GM23338 (cell line): ENCODE measurements around the gene ARCN1. TPM values are rescaled to one million over a fixed set of nuclear protein-coding genes. Genes with fewer than 3 reads are reported as not detected.

Experiments
- EZH2 ChIP-seq: fragments of 200-600 bp; sonication (generic); IDR thresholded peaks from one replicate; pipeline ENCODE4 v1.8.0; 2017; ENCODE audit warnings: antibody characterized with exemption, mild to moderate bottlenecking, low read depth; ENCODE audit not compliant: unreplicated experiment
- EZH2phosphoT487 ChIP-seq: fragments of 200-600 bp; sonication (generic); IDR thresholded peaks from one replicate; pipeline ENCODE4 v1.8.1; 2018; ENCODE audit warnings: antibody characterized with exemption; ENCODE audit not compliant: unreplicated experiment
- JUNB ChIP-seq: IDR thresholded peaks from one replicate; pipeline ENCODE4 v1.6.1; 2016; ENCODE audit warnings: antibody characterized with exemption; ENCODE audit not compliant: unreplicated experiment
- POLR2AphosphoS5 ChIP-seq: IDR thresholded peaks from 2 replicates; pipeline ENCODE4 v1.6.1; 2016; ENCODE audit warnings: antibody characterized with exemption, low read depth
- STAT1 ChIP-seq: IDR thresholded peaks from one replicate; pipeline ENCODE4 v1.6.1; 2016; ENCODE audit warnings: antibody characterized with exemption; ENCODE audit not compliant: unreplicated experiment
- ZNF114 ChIP-seq: fragments of 250-450 bp; sonication (Bioruptor Pico); IDR thresholded peaks from 2 replicates; pipeline ENCODE4 v1.5.0; 2020; ENCODE audit warnings: mild to moderate bottlenecking, moderate library complexity
- ZNF331 ChIP-seq: fragments of 250-450 bp; sonication (Bioruptor Pico); IDR thresholded peaks from 2 replicates; pipeline ENCODE4 v1.5.0; 2020; ENCODE audit warnings: low read depth, mild to moderate bottlenecking, moderate library complexity
- polyA plus RNA-seq: library from polyadenylated mRNA; unstranded; fragments of >200 nt; fragmentation: Nextera tagmentation; extraction: Ambion mirVana; gene quantifications from 2 replicates; pipeline ENCODE4 v1.2.1, GENCODE V29; 2016
- total RNA-seq: library from RNA; depleted of rRNA; stranded (reverse); fragments of >200 nt; shearing (Covaris generic); gene quantifications from 2 replicates; pipeline ENCODE4 v1.2.3, GENCODE V29; 2014
- TF ChIP-seq, protein P1 (sequence below): fragments of 250-450 bp; sonication (Bioruptor Pico); IDR thresholded peaks from 2 replicates; pipeline ENCODE4 v1.5.0; 2020; ENCODE audit warnings: mild to moderate bottlenecking, moderate library complexity
- TF ChIP-seq, protein P2 (sequence below): IDR thresholded peaks from 2 replicates; pipeline ENCODE4 v1.6.1; 2016; ENCODE audit warnings: antibody characterized with exemption

The ARCN1 gene
- total and polyA plus RNA-seq, 2 experiments from 2014 or later: 79.9 to 106 TPM

GRCh38 chr11:118631142-118631909 is 59.1 kb downstream of the ARCN1 start (continued):
- TF ChIP-seq, protein P1, sequence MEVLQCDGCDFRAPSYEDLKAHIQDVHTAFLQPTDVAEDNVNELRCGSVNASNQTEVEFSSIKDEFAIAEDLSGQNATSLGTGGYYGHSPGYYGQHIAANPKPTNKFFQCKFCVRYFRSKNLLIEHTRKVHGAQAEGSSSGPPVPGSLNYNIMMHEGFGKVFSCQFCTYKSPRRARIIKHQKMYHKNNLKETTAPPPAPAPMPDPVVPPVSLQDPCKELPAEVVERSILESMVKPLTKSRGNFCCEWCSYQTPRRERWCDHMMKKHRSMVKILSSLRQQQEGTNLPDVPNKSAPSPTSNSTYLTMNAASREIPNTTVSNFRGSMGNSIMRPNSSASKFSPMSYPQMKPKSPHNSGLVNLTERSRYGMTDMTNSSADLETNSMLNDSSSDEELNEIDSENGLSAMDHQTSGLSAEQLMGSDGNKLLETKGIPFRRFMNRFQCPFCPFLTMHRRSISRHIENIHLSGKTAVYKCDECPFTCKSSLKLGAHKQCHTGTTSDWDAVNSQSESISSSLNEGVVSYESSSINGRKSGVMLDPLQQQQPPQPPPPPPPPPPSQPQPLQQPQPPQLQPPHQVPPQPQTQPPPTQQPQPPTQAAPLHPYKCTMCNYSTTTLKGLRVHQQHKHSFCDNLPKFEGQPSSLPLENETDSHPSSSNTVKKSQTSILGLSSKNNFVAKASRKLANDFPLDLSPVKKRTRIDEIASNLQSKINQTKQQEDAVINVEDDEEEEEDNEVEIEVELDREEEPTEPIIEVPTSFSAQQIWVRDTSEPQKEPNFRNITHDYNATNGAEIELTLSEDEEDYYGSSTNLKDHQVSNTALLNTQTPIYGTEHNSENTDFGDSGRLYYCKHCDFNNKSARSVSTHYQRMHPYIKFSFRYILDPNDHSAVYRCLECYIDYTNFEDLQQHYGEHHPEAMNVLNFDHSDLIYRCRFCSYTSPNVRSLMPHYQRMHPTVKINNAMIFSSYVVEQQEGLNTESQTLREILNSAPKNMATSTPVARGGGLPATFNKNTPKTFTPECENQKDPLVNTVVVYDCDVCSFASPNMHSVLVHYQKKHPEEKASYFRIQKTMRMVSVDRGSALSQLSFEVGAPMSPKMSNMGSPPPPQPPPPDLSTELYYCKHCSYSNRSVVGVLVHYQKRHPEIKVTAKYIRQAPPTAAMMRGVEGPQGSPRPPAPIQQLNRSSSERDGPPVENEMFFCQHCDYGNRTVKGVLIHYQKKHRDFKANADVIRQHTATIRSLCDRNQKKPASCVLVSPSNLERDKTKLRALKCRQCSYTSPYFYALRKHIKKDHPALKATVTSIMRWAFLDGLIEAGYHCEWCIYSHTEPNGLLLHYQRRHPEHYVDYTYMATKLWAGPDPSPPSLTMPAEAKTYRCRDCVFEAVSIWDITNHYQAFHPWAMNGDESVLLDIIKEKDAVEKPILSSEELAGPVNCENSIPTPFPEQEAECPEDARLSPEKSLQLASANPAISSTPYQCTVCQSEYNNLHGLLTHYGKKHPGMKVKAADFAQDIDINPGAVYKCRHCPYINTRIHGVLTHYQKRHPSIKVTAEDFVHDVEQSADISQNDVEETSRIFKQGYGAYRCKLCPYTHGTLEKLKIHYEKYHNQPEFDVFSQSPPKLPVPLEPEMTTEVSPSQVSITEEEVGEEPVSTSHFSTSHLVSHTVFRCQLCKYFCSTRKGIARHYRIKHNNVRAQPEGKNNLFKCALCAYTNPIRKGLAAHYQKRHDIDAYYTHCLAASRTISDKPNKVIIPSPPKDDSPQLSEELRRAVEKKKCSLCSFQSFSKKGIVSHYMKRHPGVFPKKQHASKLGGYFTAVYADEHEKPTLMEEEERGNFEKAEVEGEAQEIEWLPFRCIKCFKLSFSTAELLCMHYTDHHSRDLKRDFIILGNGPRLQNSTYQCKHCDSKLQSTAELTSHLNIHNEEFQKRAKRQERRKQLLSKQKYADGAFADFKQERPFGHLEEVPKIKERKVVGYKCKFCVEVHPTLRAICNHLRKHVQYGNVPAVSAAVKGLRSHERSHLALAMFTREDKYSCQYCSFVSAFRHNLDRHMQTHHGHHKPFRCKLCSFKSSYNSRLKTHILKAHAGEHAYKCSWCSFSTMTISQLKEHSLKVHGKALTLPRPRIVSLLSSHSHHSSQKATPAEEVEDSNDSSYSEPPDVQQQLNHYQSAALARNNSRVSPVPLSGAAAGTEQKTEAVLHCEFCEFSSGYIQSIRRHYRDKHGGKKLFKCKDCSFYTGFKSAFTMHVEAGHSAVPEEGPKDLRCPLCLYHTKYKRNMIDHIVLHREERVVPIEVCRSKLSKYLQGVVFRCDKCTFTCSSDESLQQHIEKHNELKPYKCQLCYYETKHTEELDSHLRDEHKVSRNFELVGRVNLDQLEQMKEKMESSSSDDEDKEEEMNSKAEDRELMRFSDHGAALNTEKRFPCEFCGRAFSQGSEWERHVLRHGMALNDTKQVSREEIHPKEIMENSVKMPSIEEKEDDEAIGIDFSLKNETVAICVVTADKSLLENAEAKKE: no peak
- no peak for TF ChIP-seq JUNB
- no peak for TF ChIP-seq STAT1
- no peak for TF ChIP-seq EZH2
- TF ChIP-seq POLR2AphosphoS5: no peak
- TF ChIP-seq, protein P2, sequence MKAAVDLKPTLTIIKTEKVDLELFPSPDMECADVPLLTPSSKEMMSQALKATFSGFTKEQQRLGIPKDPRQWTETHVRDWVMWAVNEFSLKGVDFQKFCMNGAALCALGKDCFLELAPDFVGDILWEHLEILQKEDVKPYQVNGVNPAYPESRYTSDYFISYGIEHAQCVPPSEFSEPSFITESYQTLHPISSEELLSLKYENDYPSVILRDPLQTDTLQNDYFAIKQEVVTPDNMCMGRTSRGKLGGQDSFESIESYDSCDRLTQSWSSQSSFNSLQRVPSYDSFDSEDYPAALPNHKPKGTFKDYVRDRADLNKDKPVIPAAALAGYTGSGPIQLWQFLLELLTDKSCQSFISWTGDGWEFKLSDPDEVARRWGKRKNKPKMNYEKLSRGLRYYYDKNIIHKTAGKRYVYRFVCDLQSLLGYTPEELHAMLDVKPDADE: no peak
- TF ChIP-seq ZNF114 (CRISPR knock-in tag): no peak
- TF ChIP-seq EZH2phosphoT487: no peak
- TF ChIP-seq ZNF331 (CRISPR knock-in tag): no peak
